Cardiac muscle cell (in vitro differentiated cells and primary cell): ENCODE measurements around the gene SPDYE2B. TPM values are rescaled to one million over a fixed set of nuclear protein-coding genes. Genes with fewer than 3 reads are reported as not detected.
"Not testable (repeated sequence)": the region's sequence is repeated elsewhere in the genome, so short reads cannot be mapped to it uniquely, and the experiment has no call there.

Experiments
- DNase-seq, 2 donors: peaks; one replicate each; pipeline versions ENCODE4 v3.0.0 to v3.0.0-alpha.2; 2010 to 2017; ENCODE audit warnings: low read depth in 1 of 2, low spot score in 1 of 2
- H3K27ac ChIP-seq: fragments of 200-600 bp; sonication (generic); 2 replicates; pipeline ENCODE4 v1.5.1; 2016
- H3K27me3 ChIP-seq: fragments of 200-600 bp; sonication (generic); 2 replicates; pipeline ENCODE4 v1.6.0; 2016; ENCODE audit warnings: control low read depth
- H3K36me3 ChIP-seq: fragments of 200-600 bp; sonication (generic); 2 replicates; pipeline ENCODE4 v1.5.1; 2016; ENCODE audit warnings: control low read depth
- H3K4me1 ChIP-seq: fragments of 200-600 bp; sonication (generic); 2 replicates; pipeline ENCODE4 v1.8.1; 2017; ENCODE audit warnings: low read depth, mild to moderate bottlenecking, mixed run types
- H3K4me3 ChIP-seq: fragments of 200-600 bp; sonication (generic); 2 replicates; pipeline ENCODE4 v1.5.1; 2016; ENCODE audit warnings: mild to moderate bottlenecking
- H3K9me3 ChIP-seq: fragments of 200-600 bp; sonication (generic); 2 replicates; pipeline ENCODE4 v1.5.1; 2017; ENCODE audit warnings: low read depth, mild to moderate bottlenecking, control low read depth
- polyA plus RNA-seq: library from polyadenylated mRNA; unstranded; fragments of >200 nt; fragmentation: Nextera tagmentation; extraction: Ambion mirVana; gene quantifications from 2 replicates; pipeline ENCODE4 v1.2.1, GENCODE V29; 2016
- total RNA-seq: library from RNA; depleted of rRNA; stranded (reverse); fragments of >200 nt; gene quantifications from 2 replicates; pipeline ENCODE4 v1.2.3, GENCODE V29; 2016

SPDYE2B gene
- total and polyA plus RNA-seq, 2 experiments from 2014 or later: 0.43 TPM; not detected in 1

GRCh38 chr7:102671956-102672307 is 21.8 kb downstream of the SPDYE2B start:
- H3K27ac ChIP-seq, H3K27me3 ChIP-seq, H3K36me3 ChIP-seq, H3K9me3 ChIP-seq, H3K4me1 ChIP-seq, H3K4me3 ChIP-seq, DNase-seq: not testable (repeated sequence)

GRCh38 chr7:102673447-102674067 is 23.4 kb downstream of the SPDYE2B start:
- H3K9me3 ChIP-seq, H3K27me3 ChIP-seq, H3K36me3 ChIP-seq, H3K27ac ChIP-seq, H3K4me1 ChIP-seq, H3K4me3 ChIP-seq, DNase-seq: not testable (repeated sequence)

GRCh38 chr7:102675545-102675944 is 25.4 kb downstream of the SPDYE2B start:
- not testable (repeated sequence) for H3K4me3 ChIP-seq, H3K27me3 ChIP-seq, H3K9me3 ChIP-seq, H3K36me3 ChIP-seq, H3K4me1 ChIP-seq, DNase-seq, H3K27ac ChIP-seq

GRCh38 chr7:102680780-102681179 is 30.7 kb downstream of the SPDYE2B start:
- not testable (repeated sequence) for H3K4me1 ChIP-seq, H3K36me3 ChIP-seq, H3K27ac ChIP-seq, DNase-seq, H3K4me3 ChIP-seq, H3K9me3 ChIP-seq, H3K27me3 ChIP-seq

- not testable (repeated sequence) for H3K36me3 ChIP-seq, H3K4me1 ChIP-seq, H3K27ac ChIP-seq, H3K9me3 ChIP-seq, DNase-seq, H3K27me3 ChIP-seq, H3K4me3 ChIP-seq
Observed at GRCh38 chr7:102682560-102682959, 32.4 kb downstream of the SPDYE2B start.

- H3K27me3 ChIP-seq: peaks cover 21% of the 10 kb centered on the region
- H3K36me3 ChIP-seq, DNase-seq, H3K4me3 ChIP-seq, H3K4me1 ChIP-seq, H3K27ac ChIP-seq, H3K9me3 ChIP-seq: not testable (repeated sequence)
Observed at GRCh38 chr7:102688299-102689036, 38.3 kb downstream of the SPDYE2B start.

GRCh38 chr7:102689436-102690282 is 39.5 kb downstream of the SPDYE2B start:
- not testable (repeated sequence) for H3K36me3 ChIP-seq, H3K27ac ChIP-seq, H3K4me3 ChIP-seq, H3K4me1 ChIP-seq, DNase-seq, H3K9me3 ChIP-seq
- H3K27me3 ChIP-seq: peaks cover 31% of the 10 kb centered on the region

GRCh38 chr7:102690602-102691001 is 40.5 kb downstream of the SPDYE2B start:
- DNase-seq, H3K27ac ChIP-seq, H3K9me3 ChIP-seq, H3K4me3 ChIP-seq, H3K36me3 ChIP-seq, H3K4me1 ChIP-seq: not testable (repeated sequence)
- peaks cover 35% of the 10 kb centered on the region for H3K27me3 ChIP-seq

GRCh38 chr7:102694008-102694407 is 43.9 kb downstream of the SPDYE2B start:
- H3K4me3 ChIP-seq, H3K27ac ChIP-seq, H3K9me3 ChIP-seq, H3K4me1 ChIP-seq, DNase-seq, H3K36me3 ChIP-seq: not testable (repeated sequence)
- peaks cover 36% of the 10 kb centered on the region for H3K27me3 ChIP-seq

- H3K4me1 ChIP-seq, H3K9me3 ChIP-seq, H3K27ac ChIP-seq, DNase-seq, H3K36me3 ChIP-seq, H3K4me3 ChIP-seq: not testable (repeated sequence)
- peaks cover 40% of the 10 kb centered on the region for H3K27me3 ChIP-seq
Observed at GRCh38 chr7:102695033-102695552, 45.0 kb downstream of the SPDYE2B start.

GRCh38 chr7:102696009-102696408 is 45.9 kb downstream of the SPDYE2B start:
- peaks cover 39% of the 10 kb centered on the region for H3K27me3 ChIP-seq
- not testable (repeated sequence) for H3K27ac ChIP-seq, H3K4me1 ChIP-seq

GRCh38 chr7:102697642-102698512 is 47.8 kb downstream of the SPDYE2B start:
- not testable (repeated sequence) for H3K36me3 ChIP-seq, DNase-seq, H3K27ac ChIP-seq, H3K4me1 ChIP-seq, H3K9me3 ChIP-seq, H3K4me3 ChIP-seq
- peaks cover 28% of the 10 kb centered on the region for H3K27me3 ChIP-seq

More at GRCh38 chr7:102696009-102696408, 45.9 kb downstream of the SPDYE2B start:
- H3K4me3 ChIP-seq, DNase-seq, H3K36me3 ChIP-seq, H3K9me3 ChIP-seq: not testable (repeated sequence)
